Measurements from ENCODE around the gene ANKRD29. TPM values are rescaled to one million over a fixed set of nuclear protein-coding genes. Genes with fewer than 3 reads are reported as not detected.

The ANKRD29 gene
- total and polyA plus RNA-seq, 7 donors = 0.57 to 2.1 (median 1.1) TPM

- TF ChIP-seq, protein P1, sequence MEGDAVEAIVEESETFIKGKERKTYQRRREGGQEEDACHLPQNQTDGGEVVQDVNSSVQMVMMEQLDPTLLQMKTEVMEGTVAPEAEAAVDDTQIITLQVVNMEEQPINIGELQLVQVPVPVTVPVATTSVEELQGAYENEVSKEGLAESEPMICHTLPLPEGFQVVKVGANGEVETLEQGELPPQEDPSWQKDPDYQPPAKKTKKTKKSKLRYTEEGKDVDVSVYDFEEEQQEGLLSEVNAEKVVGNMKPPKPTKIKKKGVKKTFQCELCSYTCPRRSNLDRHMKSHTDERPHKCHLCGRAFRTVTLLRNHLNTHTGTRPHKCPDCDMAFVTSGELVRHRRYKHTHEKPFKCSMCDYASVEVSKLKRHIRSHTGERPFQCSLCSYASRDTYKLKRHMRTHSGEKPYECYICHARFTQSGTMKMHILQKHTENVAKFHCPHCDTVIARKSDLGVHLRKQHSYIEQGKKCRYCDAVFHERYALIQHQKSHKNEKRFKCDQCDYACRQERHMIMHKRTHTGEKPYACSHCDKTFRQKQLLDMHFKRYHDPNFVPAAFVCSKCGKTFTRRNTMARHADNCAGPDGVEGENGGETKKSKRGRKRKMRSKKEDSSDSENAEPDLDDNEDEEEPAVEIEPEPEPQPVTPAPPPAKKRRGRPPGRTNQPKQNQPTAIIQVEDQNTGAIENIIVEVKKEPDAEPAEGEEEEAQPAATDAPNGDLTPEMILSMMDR (IDR thresholded peaks at IDR 0.05) = no peak
- peak; percentile 23 to 29 for DNase-seq
- Histone ChIP-seq H3K36me3 (ENCODE audit: insufficient read depth in 1 of 2, low read depth in 1 of 2) (no peaks in the 10 kb centered on the region), H3K4me1 (no peaks in the 10 kb centered on the region), H3K27ac (no peak overlapping the region), H3K27me3 (ENCODE audit: insufficient read depth in 3 of 3, low read length in 2 of 3) (peaks cover 0 to 24% (median 5%) of the 10 kb centered on the region in 3 donors), H3K9me3 (no peaks in the 10 kb centered on the region), H3K4me3 (peak overlapping the region; percentile 62)
- intact Hi-C loops (cut with DNase I) = no loop called here
- ATAC-seq = peak; percentile 44 to 62 (median 52)
- WGBS, 3 donors = 1 to 4% (median 2%) methylated on average over 38 to 41 of the region's 41 CpGs
Observed at GRCh38 chr18:23619388-23619881, 43.3 kb downstream of the ANKRD29 start.

- no peak for DNase-seq
- Histone ChIP-seq H3K27ac (no peak overlapping the region), H3K4me3 (peak overlapping the region; percentile 62), H3K36me3 (ENCODE audit: insufficient read depth in 1 of 2, low read depth in 1 of 2) (no peaks in the 10 kb centered on the region), H3K9me3 (no peaks in the 10 kb centered on the region), H3K4me1 (no peaks in the 10 kb centered on the region), H3K27me3 (ENCODE audit: insufficient read depth in 3 of 3, low read length in 2 of 3) (peaks cover 0 to 24% (median 5%) of the 10 kb centered on the region in 3 donors)
- intact Hi-C loops (cut with DNase I) = no loop called here
- TF ChIP-seq, protein P1 (IDR thresholded peaks at IDR 0.05) = no peak
- WGBS, 3 donors = 35 to 42% (median 36%) methylated on average over 13 to 18 of the region's 18 CpGs
- peak; percentile 19 to 47 (median 36) for ATAC-seq
Observed at GRCh38 chr18:23618862-23619387, 43.8 kb downstream of the ANKRD29 start.

DNA sequence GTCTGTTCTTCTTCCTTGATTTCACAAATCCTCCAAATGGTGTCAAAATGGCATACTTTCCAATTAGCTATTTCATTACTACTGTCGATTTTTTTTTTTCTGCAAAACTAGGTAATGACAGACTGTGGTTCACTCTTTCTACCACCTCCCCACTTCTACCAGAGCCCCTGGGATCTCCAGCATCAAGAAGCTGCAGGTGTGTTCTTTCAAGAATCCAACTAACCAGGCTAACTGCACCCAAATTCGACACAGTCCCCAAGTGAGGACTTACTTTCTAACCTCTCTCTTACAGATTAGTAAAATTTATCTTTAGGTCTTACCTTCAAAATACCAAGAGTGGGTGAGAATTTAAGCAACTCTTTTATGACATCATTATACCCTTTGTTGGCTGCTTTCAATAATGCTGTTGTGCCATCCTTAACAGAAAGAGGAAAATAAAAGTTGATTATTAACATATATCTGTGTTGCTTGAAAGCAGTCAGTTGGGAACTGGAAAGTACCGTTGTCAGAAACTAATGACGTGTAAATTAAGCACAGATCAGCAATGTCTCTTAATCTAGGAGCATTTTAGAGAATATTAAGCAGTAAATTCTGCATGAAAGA, 45.2 kb downstream of the ANKRD29 start:
- 80 to 81% (median 81%) methylated on average over 4 of the region's 4 CpGs for WGBS, 3 donors

DNA sequence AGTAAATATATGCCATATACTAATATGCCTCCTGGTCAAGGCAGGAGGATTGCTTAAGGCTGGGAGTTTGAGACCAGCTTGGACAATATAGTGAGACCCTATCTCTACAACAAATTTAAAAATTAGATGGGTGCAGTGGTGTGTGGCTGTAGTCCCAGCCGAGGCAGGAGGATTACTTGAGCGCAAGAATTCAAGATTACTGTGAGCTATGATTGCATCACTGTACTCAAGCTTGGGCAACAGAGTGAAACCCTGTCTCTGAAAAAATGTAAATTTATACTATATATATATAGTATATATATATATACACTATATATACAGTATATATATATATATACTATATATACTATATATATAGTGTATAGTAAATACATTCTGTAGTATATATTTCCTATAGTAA, 46.5 kb downstream of the ANKRD29 start:
- DNase-seq = no peak
- Histone ChIP-seq H3K4me3 (no peak overlapping the region), H3K4me1 (no peaks in the 10 kb centered on the region), H3K27me3 (ENCODE audit: insufficient read depth in 3 of 3, low read length in 2 of 3) (peaks cover 0 to 24% (median 5%) of the 10 kb centered on the region in 3 donors), H3K9me3 (no peaks in the 10 kb centered on the region), H3K36me3 (ENCODE audit: insufficient read depth in 1 of 2, low read depth in 1 of 2) (no peaks in the 10 kb centered on the region), H3K27ac (no peak overlapping the region)
- WGBS, 3 donors = 86 to 97% (median 95%) methylated on average over 2 of the region's 2 CpGs
- no peak for ATAC-seq
- intact Hi-C loops (cut with DNase I) = no loop called here
- TF ChIP-seq, protein P1 (IDR thresholded peaks at IDR 0.05) = no peak

More for the DNA sequence above, 45.2 kb downstream of the ANKRD29 start:
- intact Hi-C loops (cut with DNase I) = no loop called here
- TF ChIP-seq, protein P1 (IDR thresholded peaks at IDR 0.05) = no peak
- Histone ChIP-seq H3K27ac (no peak overlapping the region), H3K27me3 (ENCODE audit: insufficient read depth in 3 of 3, low read length in 2 of 3) (peaks cover 0 to 24% (median 5%) of the 10 kb centered on the region in 3 donors), H3K9me3 (no peaks in the 10 kb centered on the region), H3K4me1 (no peaks in the 10 kb centered on the region), H3K4me3 (no peak overlapping the region), H3K36me3 (ENCODE audit: insufficient read depth in 1 of 2, low read depth in 1 of 2) (no peaks in the 10 kb centered on the region)
- DNase-seq (no peak), ATAC-seq (no peak)

All from psoas muscle (tissue), 8 donors.